Right cardiac atrium (tissue), 5 donors: ENCODE measurements around the gene ONECUT3. TPM values are rescaled to one million over a fixed set of nuclear protein-coding genes. Genes with fewer than 3 reads are reported as not detected.

Experiments
- ATAC-seq, 2 donors: fragments of 200-7000 bp; cut with Tn5 transposase; one replicate each; pipeline versions ENCODE4 v1.8.0 to v1.9.1; 2020; ENCODE audit warnings: moderate library complexity in 2 of 2, mild to moderate bottlenecking in 1 of 2
- DNase-seq, 3 donors: peaks; one replicate each; pipeline ENCODE4 v3.0.0-alpha.2; 2020
- H3K27ac ChIP-seq: one replicate; pipeline ENCODE4 v1.5.1; 2013; ENCODE audit warnings: mild to moderate bottlenecking, low read length, control low read depth, moderate library complexity
- H3K27me3 ChIP-seq: one replicate; pipeline ENCODE4 v1.6.1; 2013; ENCODE audit not compliant: control insufficient read depth, insufficient read depth
- H3K4me1 ChIP-seq: one replicate; pipeline ENCODE4 v1.6.1; 2013; ENCODE audit warnings: low read length; ENCODE audit not compliant: control insufficient read depth, insufficient read depth
- H3K4me3 ChIP-seq: one replicate; pipeline ENCODE4 v1.5.1; 2013; ENCODE audit warnings: low read length, control low read depth
- H3K9me3 ChIP-seq: one replicate; pipeline ENCODE4 v1.6.1; 2013; ENCODE audit warnings: low read length; ENCODE audit not compliant: control insufficient read depth
- WGBS: extraction: QIAGEN DNeasy Blood & Tissue Kit; methylation state at CpG from one replicate; pipeline ENCODE4 v1.1.7; 2013; 5-methylcytosine and 5-hydroxymethylcytosine counted together
- intact Hi-C, 4 donors: fragments of 100-400 bp; cut with DNase I; formaldehyde crosslinking; loops; one replicate each; pipeline versions ENCODE4 v1.11.0 to v1.14.0; 2022 to 2023
- microRNA-seq, 2 donors: library from miRNA; unstranded; fragments of <30 nt; microRNA quantifications; one replicate each; pipeline ENCODE4 v1.2.0, GENCODE V29; 2020 to 2021
- polyA plus RNA-seq: library from polyadenylated mRNA; stranded (reverse); fragments of 200-250 nt; gene quantifications from one replicate; pipeline ENCODE4 v1.2.3, GENCODE V29; 2013
- total RNA-seq, 4 donors: library from RNA; stranded (reverse); fragmentation: NEBNext Ultra II Directional; extraction: Animal tissue kit (Norgen Biotek cat#: 25700); gene quantifications; one replicate each; pipeline ENCODE4 v1.2.1, GENCODE V29; 2021
- donor health status: healthy with polysubstance abuse.
- donor health status: DM: no; HTN: yes; CAD: no.
- donor health status: DM: no; HTN: no; CAD: no.
- donor health status: DM: no; HTN: yes; CAD: no; lungs with severe emphysema.
- donor health status: DM: yes; HTN: yes; CAD: no.

Gene ONECUT3
- total and polyA plus RNA-seq, 5 donors, result not detected

GRCh38 chr19:1829958-1830357 is 76.7 kb downstream of the ONECUT3 start:
- intact Hi-C loops, result no loop called here
- Histone ChIP-seq H3K9me3 (no peaks in the 10 kb centered on the region), H3K27ac (no peak overlapping the region), H3K27me3 (no peaks in the 10 kb centered on the region), H3K4me3 (no peak overlapping the region), H3K4me1 (no peaks in the 10 kb centered on the region)
- DNase-seq, result no peak
- ATAC-seq, result no peak
- WGBS, result 94% methylated on average over 11 of the region's 11 CpGs

- intact Hi-C loops, result no loop called here
- Histone ChIP-seq H3K9me3 (no peaks in the 10 kb centered on the region), H3K4me1 (no peaks in the 10 kb centered on the region), H3K4me3 (no peak overlapping the region), H3K27me3 (no peaks in the 10 kb centered on the region), H3K27ac (no peak overlapping the region)
- ATAC-seq (no peak), DNase-seq (no peak)
- 91% methylated on average over 15 of the region's 15 CpGs for WGBS
Measured at GRCh38 chr19:1830568-1830967, 77.3 kb downstream of the ONECUT3 start.

Small RNAs within 50 kb of the gene (microRNA-seq; reads per million reads assigned to microRNA genes)
- gene MIR1909, result 0.42 to 0.54 reads per million in 2 donors

Other genes starting within 250 kb of the ONECUT3 start
- gene ADAMTSL5, start 240.5 kb upstream of the ONECUT3 start, total RNA-seq, result 10 to 100 TPM; 13.6 to 23.7 (median 19.7) TPM
- gene ADAMTSL5, start 240.5 kb upstream of the ONECUT3 start, polyA plus RNA-seq, result 10.9 TPM
- not detected for gene PLK5, start 229.4 kb upstream of the ONECUT3 start, total RNA-seq
- 0.11 TPM for gene PLK5, start 229.4 kb upstream of the ONECUT3 start, polyA plus RNA-seq
- 10 to 100 TPM in 3 of 4 donors, 1 to 10 TPM in 1; 9.5 to 12.4 (median 11.7) TPM for gene MEX3D, start 185.2 kb upstream of the ONECUT3 start, total RNA-seq
- gene MEX3D, start 185.2 kb upstream of the ONECUT3 start, polyA plus RNA-seq, result 4.4 TPM
- 10 to 100 TPM; 45.8 to 63.0 (median 58.9) TPM for gene MBD3, start 160.6 kb upstream of the ONECUT3 start, total RNA-seq
- gene MBD3, start 160.6 kb upstream of the ONECUT3 start, polyA plus RNA-seq, result 96.2 TPM
- 100 to 1,000 TPM; 639 to 958 (median 854) TPM for gene UQCR11, start 148.0 kb upstream of the ONECUT3 start, total RNA-seq
- 472 TPM for gene UQCR11, start 148.0 kb upstream of the ONECUT3 start, polyA plus RNA-seq
- gene TCF3, start 100.9 kb upstream of the ONECUT3 start, total RNA-seq, result 10 to 100 TPM; 20.1 to 23.6 (median 22.4) TPM
- gene TCF3, start 100.9 kb upstream of the ONECUT3 start, polyA plus RNA-seq, result 15.3 TPM
- gene ATP8B3, start 58.8 kb downstream of the ONECUT3 start, total RNA-seq, result 1 to 10 TPM in 3 of 4 donors, under 1 TPM in 1; 0.53 to 1.9 (median 1.5) TPM
- 0.97 TPM for gene ATP8B3, start 58.8 kb downstream of the ONECUT3 start, polyA plus RNA-seq
- gene REXO1, start 95.0 kb downstream of the ONECUT3 start, total RNA-seq, result 10 to 100 TPM; 12.8 to 22.1 (median 17.4) TPM
- gene REXO1, start 95.0 kb downstream of the ONECUT3 start, polyA plus RNA-seq, result 15.3 TPM
- gene KLF16, start 110.1 kb downstream of the ONECUT3 start, total RNA-seq, result 10 to 100 TPM in 1 of 4 donors, 1 to 10 TPM in 3; 6.4 to 11.1 (median 7.3) TPM
- gene KLF16, start 110.1 kb downstream of the ONECUT3 start, polyA plus RNA-seq, result 4.5 TPM
- gene ABHD17A, start 132.0 kb downstream of the ONECUT3 start, total RNA-seq, result 10 to 100 TPM; 64.4 to 71.3 (median 68.3) TPM
- 96.0 TPM for gene ABHD17A, start 132.0 kb downstream of the ONECUT3 start, polyA plus RNA-seq
- 1 to 10 TPM; 1.2 to 2.7 (median 2.0) TPM for gene ADAT3, start 151.9 kb downstream of the ONECUT3 start, total RNA-seq
- gene ADAT3, start 151.9 kb downstream of the ONECUT3 start, polyA plus RNA-seq, result 1.8 TPM
- gene SCAMP4, start 151.9 kb downstream of the ONECUT3 start, total RNA-seq, result 10 to 100 TPM; 18.4 to 19.9 (median 18.9) TPM
- 16.1 TPM for gene SCAMP4, start 151.9 kb downstream of the ONECUT3 start, polyA plus RNA-seq
- gene CSNK1G2, start 187.7 kb downstream of the ONECUT3 start, total RNA-seq, result 10 to 100 TPM; 25.6 to 32.2 (median 29.0) TPM
- gene CSNK1G2, start 187.7 kb downstream of the ONECUT3 start, polyA plus RNA-seq, result 30.2 TPM